HEK293 (cell line): ENCODE results near the gene CRELD1.

Source experiments
- ATF2 ChIP-seq: fragments of 450-650 bp; formaldehyde crosslinking; IDR thresholded peaks from 2 replicates; pipeline ENCODE4 v1.5.1; 2016; ENCODE audit warnings: missing biosample characterization, missing genetic modification characterization, low read depth
- BCL11A ChIP-seq: fragments of 450-650 bp; formaldehyde crosslinking; IDR thresholded peaks from 2 replicates; pipeline ENCODE4 v1.5.1; 2016; ENCODE audit warnings: low read depth, missing biosample characterization, missing genetic modification characterization
- BCL6B ChIP-seq: fragments of 450-650 bp; formaldehyde crosslinking; IDR thresholded peaks from 2 replicates; pipeline ENCODE4 v1.5.1; 2017; ENCODE audit warnings: missing biosample characterization, missing genetic modification characterization
- MEIS1 ChIP-seq: sonication (generic); formaldehyde crosslinking; IDR thresholded peaks from 2 replicates; pipeline ENCODE4 v1.8.1; 2022; ENCODE audit warnings: missing genetic modification reagents, mild to moderate bottlenecking, borderline replicate concordance
- PATZ1 ChIP-seq: fragments of 450-650 bp; formaldehyde crosslinking; IDR thresholded peaks from 2 replicates; pipeline ENCODE4 v1.5.1; 2016; ENCODE audit warnings: missing biosample characterization, missing genetic modification characterization
- SP7 ChIP-seq: fragments of 450-650 bp; formaldehyde crosslinking; IDR thresholded peaks from 2 replicates; pipeline ENCODE4 v1.5.1; 2016; ENCODE audit warnings: missing biosample characterization, missing genetic modification characterization
- ZIC2 ChIP-seq: fragments of 450-650 bp; formaldehyde crosslinking; IDR thresholded peaks from 2 replicates; pipeline ENCODE4 v1.5.1; 2016; ENCODE audit warnings: missing biosample characterization, missing genetic modification characterization
- ZNF133 ChIP-seq: fragments of 450-650 bp; formaldehyde crosslinking; IDR thresholded peaks from 2 replicates; pipeline ENCODE4 v1.5.1; 2016; ENCODE audit warnings: missing biosample characterization, missing genetic modification characterization
- ZNF202 ChIP-seq: fragments of 450-650 bp; formaldehyde crosslinking; IDR thresholded peaks from 2 replicates; pipeline ENCODE4 v1.5.1; 2016; ENCODE audit warnings: missing biosample characterization, missing genetic modification characterization, borderline replicate concordance
- ZNF211 ChIP-seq: fragments of 450-650 bp; formaldehyde crosslinking; IDR thresholded peaks from 2 replicates; pipeline ENCODE4 v1.5.1; 2016; ENCODE audit warnings: low read depth, missing biosample characterization, missing genetic modification characterization
- ZNF221 ChIP-seq: fragments of 450-650 bp; formaldehyde crosslinking; IDR thresholded peaks from 2 replicates; pipeline ENCODE4 v1.5.1; 2017; ENCODE audit warnings: missing biosample characterization, missing genetic modification characterization, borderline replicate concordance
- ZNF23 ChIP-seq: fragments of 450-650 bp; formaldehyde crosslinking; IDR thresholded peaks from 2 replicates; pipeline ENCODE4 v1.5.1; 2016; ENCODE audit warnings: missing biosample characterization, missing genetic modification characterization, borderline replicate concordance
- ZNF239 ChIP-seq: fragments of 450-650 bp; formaldehyde crosslinking; IDR thresholded peaks from 2 replicates; pipeline ENCODE4 v1.5.1; 2016; ENCODE audit warnings: missing biosample characterization, missing genetic modification characterization
- ZNF311 ChIP-seq: fragments of 450-650 bp; formaldehyde crosslinking; IDR thresholded peaks from 2 replicates; pipeline ENCODE4 v1.5.1; 2017; ENCODE audit warnings: missing biosample characterization, missing genetic modification characterization, borderline replicate concordance
- ZNF404 ChIP-seq: fragments of 450-650 bp; formaldehyde crosslinking; IDR thresholded peaks from 2 replicates; pipeline ENCODE4 v1.5.1; 2017; ENCODE audit warnings: missing biosample characterization, missing genetic modification characterization
- ZNF488 ChIP-seq: fragments of 450-650 bp; formaldehyde crosslinking; IDR thresholded peaks from 2 replicates; pipeline ENCODE4 v1.5.1; 2016; ENCODE audit warnings: missing biosample characterization, missing genetic modification characterization
- ZNF510 ChIP-seq: fragments of 450-650 bp; formaldehyde crosslinking; IDR thresholded peaks from 2 replicates; pipeline ENCODE4 v1.5.1; 2018; ENCODE audit warnings: mild to moderate bottlenecking, missing genetic modification characterization, missing biosample characterization; ENCODE audit not compliant: insufficient replicate concordance
- ZNF521 ChIP-seq: fragments of 450-650 bp; formaldehyde crosslinking; IDR thresholded peaks from 2 replicates; pipeline ENCODE4 v1.5.1; 2017; ENCODE audit warnings: missing biosample characterization, mild to moderate bottlenecking, missing genetic modification characterization
- ZNF610 ChIP-seq: fragments of 450-650 bp; formaldehyde crosslinking; IDR thresholded peaks from 2 replicates; pipeline ENCODE4 v1.5.1; 2016; ENCODE audit warnings: missing biosample characterization, missing genetic modification characterization, borderline replicate concordance
- ZNF624 ChIP-seq: fragments of 450-650 bp; formaldehyde crosslinking; IDR thresholded peaks from 2 replicates; pipeline ENCODE4 v1.5.1; 2017; ENCODE audit warnings: missing biosample characterization, missing genetic modification characterization
- ZNF660 ChIP-seq: fragments of 450-650 bp; IDR thresholded peaks from 2 replicates; pipeline ENCODE4 v1.5.1; 2018; ENCODE audit warnings: missing biosample characterization, mild to moderate bottlenecking, missing genetic modification characterization
- ZNF677 ChIP-seq: fragments of 450-650 bp; IDR thresholded peaks from 2 replicates; pipeline ENCODE4 v1.5.0; 2018; ENCODE audit warnings: missing biosample characterization, mild to moderate bottlenecking, missing genetic modification characterization, moderate library complexity
- ZNF768 ChIP-seq: fragments of 450-650 bp; formaldehyde crosslinking; IDR thresholded peaks from 2 replicates; pipeline ENCODE4 v1.5.1; 2018; ENCODE audit warnings: missing biosample characterization, mild to moderate bottlenecking, missing genetic modification characterization
- ZNF777 ChIP-seq: fragments of 450-650 bp; formaldehyde crosslinking; IDR thresholded peaks from 2 replicates; pipeline ENCODE4 v1.5.1; 2017; ENCODE audit warnings: missing biosample characterization, missing genetic modification characterization, borderline replicate concordance
- ZNF791 ChIP-seq: fragments of 450-650 bp; formaldehyde crosslinking; IDR thresholded peaks from 2 replicates; pipeline ENCODE4 v1.5.1; 2016; ENCODE audit warnings: missing biosample characterization, missing genetic modification characterization
- ZNF837 ChIP-seq: fragments of 450-650 bp; formaldehyde crosslinking; IDR thresholded peaks from 2 replicates; pipeline ENCODE4 v1.5.1; 2016; ENCODE audit warnings: missing biosample characterization, missing genetic modification characterization
- ZSCAN16 ChIP-seq: fragments of 450-650 bp; formaldehyde crosslinking; IDR thresholded peaks from 2 replicates; pipeline ENCODE4 v1.5.1; 2016; ENCODE audit warnings: missing biosample characterization, missing genetic modification characterization
- ZSCAN18 ChIP-seq: fragments of 450-650 bp; formaldehyde crosslinking; IDR thresholded peaks from 2 replicates; pipeline ENCODE4 v1.5.1; 2016; ENCODE audit warnings: missing biosample characterization, missing genetic modification characterization
- ZSCAN4 ChIP-seq: fragments of 450-650 bp; formaldehyde crosslinking; IDR thresholded peaks from 2 replicates; pipeline ENCODE4 v1.5.1; 2017; ENCODE audit warnings: missing biosample characterization, missing genetic modification characterization
- ZSCAN5A ChIP-seq: fragments of 450-650 bp; formaldehyde crosslinking; IDR thresholded peaks from 2 replicates; pipeline ENCODE4 v1.5.1; 2016; ENCODE audit warnings: missing biosample characterization, missing genetic modification characterization

The CRELD1 gene

GRCh38 chr3:9938966-9939365 is 5.3 kb downstream of the CRELD1 start (continued):
- TF ChIP-seq PATZ1 (tag by site-specific recombination): no peak
- TF ChIP-seq ZNF510 (tag by site-specific recombination): peak; percentile 92
- peak; percentile 82 for TF ChIP-seq ZNF791 (tag by site-specific recombination)
- TF ChIP-seq ZNF23 (tag by site-specific recombination): no peak
- no peak for TF ChIP-seq ZNF837 (tag by site-specific recombination)
- no peak for TF ChIP-seq SP7 (tag by site-specific recombination)
- TF ChIP-seq ZNF610 (tag by site-specific recombination): no peak
- TF ChIP-seq BCL11A (tag by site-specific recombination): 0 out of 2 replicates have a peak, but pooled peaks have one; percentile 21
- no peak for TF ChIP-seq ZNF660 (tag by site-specific recombination)
- TF ChIP-seq ZNF624 (tag by site-specific recombination): no peak
- TF ChIP-seq ZNF488: no peak
- TF ChIP-seq ZNF239 (tag by site-specific recombination): no peak
- TF ChIP-seq ZSCAN5A (tag by site-specific recombination): no peak
- no peak for TF ChIP-seq ZNF768
- no peak for TF ChIP-seq ZSCAN4
- TF ChIP-seq ZNF777 (tag by site-specific recombination): no peak
- TF ChIP-seq ZNF521 (tag by site-specific recombination): no peak
- TF ChIP-seq ZNF677 (tag by site-specific recombination): no peak
- no peak for TF ChIP-seq ZNF133 (tag by site-specific recombination)
- peak; percentile 98 for TF ChIP-seq ZNF404 (tag by site-specific recombination)
- no peak for TF ChIP-seq ZNF211 (tag by site-specific recombination)
- TF ChIP-seq ZNF202: peak; percentile 89; the same call in 1 of the 2 replicates
- no peak for TF ChIP-seq ZIC2 (tag by site-specific recombination)
- TF ChIP-seq ZNF221 (tag by site-specific recombination): no peak
- TF ChIP-seq ZSCAN16: no peak
- TF ChIP-seq ZSCAN18: no peak
- no peak for TF ChIP-seq ZNF311 (tag by site-specific recombination)
- no peak for TF ChIP-seq BCL6B (tag by site-specific recombination)
- TF ChIP-seq ATF2: no peak
- no peak for TF ChIP-seq MEIS1 (CRISPR knock-in tag)
